8988T (cell line): ENCODE data around the gene OR6B3.
"Not testable (repeated sequence)": the region's sequence is repeated elsewhere in the genome, so short reads cannot be mapped to it uniquely, and the experiment has no call there.

ENCODE experiments used
- DNase-seq: peaks from one replicate; pipeline ENCODE4 v3.0.0; 2011

Gene OR6B3

DNA sequence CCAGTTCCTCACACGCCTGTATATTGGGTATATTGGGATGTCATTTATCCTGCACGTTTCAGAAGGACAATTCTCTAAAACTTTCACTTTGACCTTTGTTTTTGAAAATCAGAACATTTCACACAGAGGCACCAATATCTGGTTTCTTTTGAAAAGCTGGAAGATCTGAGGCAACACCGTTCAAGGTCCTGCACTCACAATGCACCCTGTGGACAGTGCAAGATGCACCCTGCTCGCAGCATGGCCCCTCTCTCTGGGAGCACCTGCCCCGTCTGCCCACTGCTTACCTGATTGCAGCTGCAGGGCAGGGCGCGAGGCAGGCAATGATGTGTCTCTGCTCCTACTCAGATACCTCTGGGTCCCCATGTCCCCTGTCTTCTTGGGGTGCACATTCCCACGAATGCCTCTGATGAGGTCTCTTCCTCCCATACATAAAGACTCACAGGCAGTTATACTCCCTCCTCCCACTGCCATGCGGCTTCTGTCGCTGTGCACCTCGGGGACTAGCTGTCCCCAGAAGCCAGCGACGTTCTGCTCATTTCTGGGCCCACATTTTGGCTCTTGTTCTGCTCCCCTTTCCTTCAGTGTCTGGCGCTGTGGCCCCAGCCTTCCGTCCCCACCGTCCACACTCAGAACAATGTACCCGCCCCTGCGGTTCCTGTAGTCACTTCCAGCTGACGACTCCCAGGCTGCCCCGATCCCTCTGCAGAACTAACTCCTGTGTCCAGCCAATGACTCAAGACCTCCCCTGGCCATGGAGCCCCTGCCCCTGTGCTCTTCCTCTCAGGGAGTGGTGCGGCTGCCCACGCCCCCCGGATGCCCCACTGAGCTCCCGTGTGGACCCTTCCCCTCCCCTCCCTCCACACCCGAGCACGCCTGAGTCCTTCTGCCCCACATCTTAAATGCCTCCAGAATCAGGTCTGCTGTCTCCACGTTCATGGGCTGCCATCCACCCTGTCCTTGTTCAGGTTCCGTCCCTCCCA is at the start of gene OR6B3:
Gene OR6B3, minus strand, starts transcription at position 349 of the 983 bp plus-strand sequence.
- no peak for DNase-seq

DNA sequence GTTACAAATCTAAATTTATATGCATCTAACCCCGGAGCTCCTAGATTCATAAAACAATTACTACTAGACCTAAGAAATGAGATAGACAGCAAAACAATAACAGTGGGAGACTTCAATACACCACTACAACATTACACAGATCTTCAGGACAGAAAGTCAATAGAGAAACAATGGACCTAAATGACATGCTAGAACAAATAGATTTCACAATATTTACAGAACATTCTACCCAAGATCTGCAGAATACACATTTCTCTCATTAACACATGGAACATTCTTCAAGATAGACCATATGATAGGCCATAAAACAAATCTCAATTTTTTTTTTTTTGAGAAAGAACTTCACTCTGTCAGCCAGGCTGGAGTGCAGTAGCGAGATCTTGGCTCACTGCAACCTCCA is 45.0 kb upstream of the OR6B3 start:
- DNase-seq, result no peak

- no peak for DNase-seq
These were observed 42.5 kb upstream of the OR6B3 start for GRCh38 chr2:240095556-240096523.

GRCh38 chr2:240089306-240089705 is 36.0 kb upstream of the OR6B3 start:
- no peak for DNase-seq

GRCh38 chr2:240086563-240086962 is 33.2 kb upstream of the OR6B3 start:
- no peak for DNase-seq

GRCh38 chr2:240078631-240079030 is 25.3 kb upstream of the OR6B3 start:
- DNase-seq, result no peak

DNA sequence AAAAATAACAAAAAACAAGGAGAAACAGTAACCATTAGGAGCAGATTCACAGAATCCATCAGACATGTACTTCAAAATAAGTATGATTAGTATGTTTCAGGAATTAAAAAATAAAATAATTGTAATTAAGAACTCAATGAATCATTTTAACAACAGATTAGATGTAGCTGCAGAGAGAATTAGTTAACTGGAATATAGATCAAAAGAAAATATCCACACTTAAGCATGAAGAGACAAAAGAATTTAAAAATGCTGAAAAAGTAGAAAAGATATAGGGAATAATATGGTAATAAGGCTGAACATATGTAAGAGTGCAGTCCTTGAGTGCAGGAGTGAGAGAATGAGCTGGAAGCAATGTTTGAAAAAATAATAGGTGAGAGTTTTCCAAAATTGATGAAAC is 24.1 kb upstream of the OR6B3 start:
- DNase-seq, result no peak

GRCh38 chr2:240074545-240074944 is 21.2 kb upstream of the OR6B3 start:
- no peak for DNase-seq

GRCh38 chr2:240070907-240071306 is 17.6 kb upstream of the OR6B3 start:
- DNase-seq, result no peak

- DNase-seq, result no peak
These were observed 16.5 kb upstream of the OR6B3 start for GRCh38 chr2:240069829-240070228.

DNA sequence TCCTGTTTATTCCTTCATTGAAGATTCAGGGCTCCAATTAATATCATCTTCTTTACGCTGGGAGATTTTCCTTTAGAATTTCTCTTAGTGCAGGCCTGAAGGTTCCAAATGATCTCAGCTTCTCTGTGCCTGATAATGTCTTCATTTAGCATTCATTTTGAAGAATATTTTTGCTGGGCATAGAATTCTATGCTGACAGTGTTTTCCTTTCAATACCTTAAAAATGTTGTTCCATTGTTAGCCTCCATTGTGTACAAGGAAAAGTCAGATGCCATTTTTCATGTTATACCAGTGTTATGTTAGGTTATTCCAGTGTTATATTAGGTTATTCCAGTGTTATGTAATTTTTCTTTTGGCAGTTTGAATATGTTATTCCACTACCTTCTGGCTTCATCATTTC is 14.9 kb upstream of the OR6B3 start:
- no peak for DNase-seq

- no peak for DNase-seq
These were observed 13.2 kb upstream of the OR6B3 start for GRCh38 chr2:240066489-240066888.

DNA sequence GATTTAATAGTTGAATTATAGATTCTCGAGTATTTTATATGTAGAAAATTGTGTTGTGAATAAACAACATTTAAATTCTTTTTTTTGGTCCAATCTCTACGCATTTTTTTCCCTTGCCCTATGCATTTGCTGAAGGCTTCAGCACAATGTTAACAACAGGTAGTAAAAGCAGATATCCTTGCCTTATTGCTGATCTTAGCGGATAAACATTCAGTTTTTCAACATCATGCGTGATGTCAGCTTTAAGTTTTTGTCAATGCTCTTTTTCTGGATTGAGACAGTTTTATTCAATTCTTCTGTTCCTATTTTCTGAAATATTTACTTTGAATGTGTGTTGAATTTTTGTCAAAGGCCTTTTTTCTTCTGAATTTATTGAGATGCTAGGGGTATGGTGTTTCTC is 11.6 kb upstream of the OR6B3 start:
- DNase-seq, result no peak

GRCh38 chr2:240060977-240061591 is 7.8 kb upstream of the OR6B3 start:
- DNase-seq, result no peak

- no peak for DNase-seq
These were observed 3.4 kb upstream of the OR6B3 start for GRCh38 chr2:240056678-240057077.

- no peak for DNase-seq
These were observed 2.0 kb upstream of the OR6B3 start for GRCh38 chr2:240055177-240055917.

DNA sequence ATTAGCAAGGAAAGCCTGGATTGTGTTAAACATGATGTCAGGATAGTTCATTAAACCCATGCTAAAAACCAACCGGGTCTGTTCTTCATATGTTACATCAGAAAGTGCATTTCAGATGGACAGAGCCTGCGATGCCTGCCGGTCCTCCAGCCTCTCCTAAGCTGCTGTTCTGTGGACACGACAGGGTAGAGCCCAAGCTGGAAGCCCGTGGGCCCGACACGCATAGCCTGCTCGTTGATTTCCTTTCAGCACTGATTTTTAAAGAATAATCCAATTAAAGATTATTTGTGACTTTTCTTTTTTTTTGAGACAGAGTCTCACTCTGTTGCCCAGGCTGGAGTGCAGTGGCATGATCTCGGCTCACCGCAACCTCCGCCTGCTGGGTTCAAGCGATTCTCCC is 797 bp downstream of the OR6B3 start:
- DNase-seq, result no peak

GRCh38 chr2:240051697-240052096 is 1.6 kb downstream of the OR6B3 start:
- DNase-seq, result no peak

- no peak for DNase-seq
These were observed 3.0 kb downstream of the OR6B3 start for GRCh38 chr2:240050278-240050677.

DNA sequence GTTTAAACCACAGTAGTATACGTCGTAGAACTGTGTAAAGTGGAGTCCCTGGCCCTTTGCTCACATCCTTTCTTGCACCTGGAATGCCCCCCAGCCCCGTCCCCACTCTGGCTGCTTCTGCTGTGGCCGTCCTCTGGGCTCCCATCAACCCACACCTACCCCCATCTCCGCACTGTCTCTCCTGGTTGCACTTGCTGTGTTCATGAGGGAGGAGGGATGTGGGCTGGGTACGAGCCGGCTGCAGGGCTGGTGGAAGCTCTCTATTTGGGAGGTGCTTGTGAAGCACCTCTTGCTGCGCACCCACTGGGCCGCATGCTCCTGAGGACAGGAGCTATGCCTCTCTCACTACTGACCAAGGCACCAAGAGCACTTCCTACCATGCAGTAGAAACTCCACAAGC is 5.1 kb downstream of the OR6B3 start:
- no peak for DNase-seq

GRCh38 chr2:240045098-240045497 is 8.2 kb downstream of the OR6B3 start:
- DNase-seq, result no peak

GRCh38 chr2:240044096-240044495 is 9.2 kb downstream of the OR6B3 start:
- DNase-seq, result not testable (repeated sequence)
